ENCODE results near the gene GJB3.

Gene GJB3

DNA sequence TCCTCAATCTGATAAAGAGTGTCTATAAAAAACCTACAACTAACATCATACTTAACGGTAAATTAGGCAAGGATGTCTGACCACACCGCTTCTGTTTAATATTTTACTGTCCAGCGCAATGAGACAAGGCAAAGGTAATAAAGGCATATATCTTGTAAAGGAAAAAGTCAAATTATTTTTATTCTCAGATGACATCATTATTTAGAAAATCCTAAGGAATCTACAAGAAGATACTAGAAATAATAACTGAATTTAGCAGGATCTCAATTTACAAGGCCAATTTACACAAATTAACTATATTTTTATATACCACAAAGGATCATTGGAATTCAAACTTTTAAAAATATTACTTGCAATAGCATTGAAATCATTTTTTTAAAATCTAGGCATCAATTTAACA, 41.2 kb downstream of the GJB3 start:
- no peak for DNase-seq (ENCODE audit: low read depth, low spot score)

GRCh38 chr1:34824817-34825454, 43.9 kb downstream of the GJB3 start:
- no peak for DNase-seq (ENCODE audit: low read depth, low spot score)

- no peak for DNase-seq (ENCODE audit: low read depth, low spot score)
Observed at GRCh38 chr1:34825455-34826091, 44.6 kb downstream of the GJB3 start.

- DNase-seq (ENCODE audit: low read depth, low spot score), result no peak
Observed at GRCh38 chr1:34827341-34827941, 46.4 kb downstream of the GJB3 start.

DNA sequence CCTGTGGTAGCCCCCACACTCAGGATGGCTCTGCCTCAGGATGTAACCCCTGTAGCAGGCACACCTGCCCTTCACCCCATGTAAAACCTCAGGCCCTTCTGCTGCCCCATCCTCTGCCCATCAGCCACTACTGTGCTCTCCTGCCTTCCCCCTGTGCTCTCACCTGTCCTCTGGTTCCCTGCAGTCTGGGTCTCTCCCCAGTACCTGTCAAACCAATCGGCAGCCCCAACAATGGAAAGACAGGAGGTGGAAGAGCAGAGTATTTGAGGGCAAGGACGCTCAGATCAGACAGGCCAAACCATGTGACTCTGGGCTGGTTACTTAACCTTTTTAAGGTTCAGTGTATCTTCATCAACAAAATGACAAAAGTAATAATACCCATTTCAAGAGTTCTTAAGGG, 47.6 kb downstream of the GJB3 start:
- DNase-seq (ENCODE audit: low read depth, low spot score), result no peak

DNA sequence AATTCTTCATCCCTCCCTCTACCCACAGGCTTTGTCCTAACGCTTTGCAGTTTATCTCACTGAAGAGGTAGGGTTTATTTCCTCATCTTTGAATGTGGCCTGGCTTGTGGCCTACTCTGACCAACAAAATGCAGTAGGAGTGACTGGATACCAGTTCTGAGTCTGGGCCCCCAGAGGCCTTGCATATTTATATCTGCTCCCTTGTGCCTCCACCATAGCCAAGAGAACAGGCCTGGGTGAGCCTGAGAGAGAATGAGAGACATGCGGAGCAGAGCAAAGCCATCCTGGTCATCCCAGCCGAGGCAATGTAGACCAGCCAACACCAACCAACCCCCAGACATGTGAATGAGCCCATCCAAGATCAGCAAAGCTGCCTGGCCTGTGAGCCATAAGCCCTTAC, 48.2 kb downstream of the GJB3 start:
- no peak for DNase-seq (ENCODE audit: low read depth, low spot score)

- no peak for DNase-seq (ENCODE audit: low read depth, low spot score)
Observed at GRCh38 chr1:34831721-34832246, 50.8 kb downstream of the GJB3 start.

DNA sequence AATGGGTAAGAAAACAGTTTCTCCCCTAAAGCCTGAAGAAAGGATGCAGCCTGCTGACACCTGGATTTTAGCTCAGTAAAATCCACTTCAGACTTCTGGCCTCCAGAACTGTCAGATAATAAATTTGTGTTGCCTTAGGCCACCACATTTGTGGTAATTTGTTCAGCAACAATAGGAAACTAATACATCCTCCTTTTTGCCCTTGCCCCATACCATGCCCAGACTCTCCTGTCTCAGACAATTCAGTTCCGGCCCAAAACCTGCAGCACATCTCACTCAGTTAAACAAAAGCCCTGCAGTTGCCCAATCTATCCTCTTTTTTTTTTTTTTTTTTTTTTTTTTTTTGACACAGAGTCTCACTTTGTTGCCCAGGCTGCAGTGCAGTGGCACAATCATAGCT, 52.7 kb downstream of the GJB3 start:
- DNase-seq (ENCODE audit: low read depth, low spot score), result no peak
